ENCODE measurements around the gene GIGYF2.

GRCh38 chr2:232889876-232890401 is 192.8 kb downstream of the GIGYF2 start:
- TF ChIP-seq POLR2AphosphoS5 (IDR thresholded peaks at IDR 0.05; ENCODE audit: low read depth, low read length), result no peak
- no peak for TF ChIP-seq FOXP2 (optimal IDR thresholded peaks at IDR 0.05; ENCODE audit: borderline replicate concordance, extremely low read depth, extremely low read length, insufficient read depth)
- no peak for TF ChIP-seq SIN3A (IDR thresholded peaks at IDR 0.05; ENCODE audit: borderline replicate concordance, insufficient read depth, low read length)
- TF ChIP-seq REST (IDR thresholded peaks at IDR 0.05; ENCODE audit: insufficient read depth in 1 of 2, low read depth in 2 of 2, low read length in 2 of 2), result no peak
- TF ChIP-seq TAF1 (IDR thresholded peaks at IDR 0.05; ENCODE audit: borderline replicate concordance, insufficient read depth, low read length), result no peak

Data from PFSK-1 (cell line).